Neutrophil (primary cell): ENCODE data around the gene SLC38A4.

ENCODE experiments used
- H3K27ac ChIP-seq: fragments of 200-600 bp; sonication (generic); 2 replicates; pipeline ENCODE4 v1.5.1; 2016; ENCODE audit warnings: mild to moderate bottlenecking, moderate library complexity
- H3K27me3 ChIP-seq: fragments of 200-600 bp; sonication (generic); 2 replicates; pipeline ENCODE4 v1.6.0; 2016; ENCODE audit warnings: mild to moderate bottlenecking
- H3K36me3 ChIP-seq: fragments of 200-600 bp; sonication (generic); 2 replicates; pipeline ENCODE4 v1.5.1; 2017
- H3K4me1 ChIP-seq, 2 experiments: fragments of 200-600 bp in 1 of 2; sonication (generic) in 1 of 2; 1 replicate in 1 of 2; 2 replicates in 1 of 2; pipeline versions ENCODE4 v1.5.1 to v1.6.1; 2013 to 2016; ENCODE audit warnings: low read depth in 1 of 2, low read length in 1 of 2, mild to moderate bottlenecking in 1 of 2, moderate library complexity in 1 of 2; ENCODE audit not compliant: control insufficient read depth in 1 of 2, insufficient read depth in 1 of 2
- H3K4me3 ChIP-seq, 2 experiments: fragments of 200-600 bp in 1 of 2; sonication (generic) in 1 of 2; 1 replicate in 1 of 2; 2 replicates in 1 of 2; pipeline ENCODE4 v1.5.1; 2013 to 2016; ENCODE audit warnings: low read depth in 1 of 2, low read length in 1 of 2, mild to moderate bottlenecking in 1 of 2, moderate library complexity in 1 of 2
- H3K9me3 ChIP-seq: fragments of 200-600 bp; sonication (generic); 2 replicates; pipeline ENCODE4 v1.5.1; 2016
- TF ChIP-seq, protein P1 (sequence below): fragments of 200-600 bp; sonication (generic); IDR thresholded peaks from 2 replicates; pipeline ENCODE4 v1.5.1; 2016; ENCODE audit warnings: antibody characterized with exemption

Gene SLC38A4

DNA sequence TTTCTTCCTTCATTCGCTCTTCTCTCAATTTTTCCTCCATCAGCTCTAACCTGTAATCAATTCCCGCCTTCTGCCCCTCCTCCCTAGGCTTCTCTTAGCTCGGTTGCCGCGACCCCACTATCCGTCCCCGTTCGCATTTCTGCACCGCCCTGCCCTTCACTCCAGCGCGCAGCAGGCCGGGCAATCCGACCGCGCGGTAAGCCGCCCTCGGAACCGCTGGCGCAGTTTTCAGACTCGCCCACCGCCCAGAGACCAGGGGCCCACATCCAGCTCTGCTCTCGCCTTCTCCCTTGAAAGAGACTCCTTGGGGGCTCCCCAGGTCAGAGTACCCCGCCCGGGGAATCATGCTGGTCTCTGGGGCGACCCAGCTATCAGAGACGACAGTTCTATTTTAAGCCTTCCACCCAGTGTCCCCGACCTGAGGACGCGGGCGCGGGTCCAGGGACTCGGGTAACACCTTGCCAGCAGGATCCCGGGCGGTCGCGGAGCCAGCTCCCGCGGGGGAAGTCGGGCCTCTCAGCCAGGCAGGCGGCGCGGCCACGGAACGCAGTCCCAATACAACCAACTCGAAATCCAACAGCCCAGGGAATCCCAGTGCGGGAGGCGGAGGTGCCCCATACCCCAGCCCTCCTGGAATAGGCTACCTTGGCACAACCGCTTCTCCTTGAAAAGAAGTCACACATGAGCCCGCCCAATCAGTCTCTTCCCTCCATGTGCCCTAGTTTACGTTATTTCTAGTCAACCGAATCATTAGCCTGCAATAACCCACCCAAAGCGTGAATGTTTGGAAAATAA, 5.7 kb upstream of the SLC38A4 start:
- H3K4me3 ChIP-seq, result no peak overlapping the region

GRCh38 chr12:46830731-46831334, 5.0 kb upstream of the SLC38A4 start:
- H3K4me1 ChIP-seq, result no peaks in the 10 kb centered on the region
- peaks cover 80% of the 10 kb centered on the region for H3K27me3 ChIP-seq
- TF ChIP-seq, protein P1, sequence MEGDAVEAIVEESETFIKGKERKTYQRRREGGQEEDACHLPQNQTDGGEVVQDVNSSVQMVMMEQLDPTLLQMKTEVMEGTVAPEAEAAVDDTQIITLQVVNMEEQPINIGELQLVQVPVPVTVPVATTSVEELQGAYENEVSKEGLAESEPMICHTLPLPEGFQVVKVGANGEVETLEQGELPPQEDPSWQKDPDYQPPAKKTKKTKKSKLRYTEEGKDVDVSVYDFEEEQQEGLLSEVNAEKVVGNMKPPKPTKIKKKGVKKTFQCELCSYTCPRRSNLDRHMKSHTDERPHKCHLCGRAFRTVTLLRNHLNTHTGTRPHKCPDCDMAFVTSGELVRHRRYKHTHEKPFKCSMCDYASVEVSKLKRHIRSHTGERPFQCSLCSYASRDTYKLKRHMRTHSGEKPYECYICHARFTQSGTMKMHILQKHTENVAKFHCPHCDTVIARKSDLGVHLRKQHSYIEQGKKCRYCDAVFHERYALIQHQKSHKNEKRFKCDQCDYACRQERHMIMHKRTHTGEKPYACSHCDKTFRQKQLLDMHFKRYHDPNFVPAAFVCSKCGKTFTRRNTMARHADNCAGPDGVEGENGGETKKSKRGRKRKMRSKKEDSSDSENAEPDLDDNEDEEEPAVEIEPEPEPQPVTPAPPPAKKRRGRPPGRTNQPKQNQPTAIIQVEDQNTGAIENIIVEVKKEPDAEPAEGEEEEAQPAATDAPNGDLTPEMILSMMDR, result no peak
- H3K4me3 ChIP-seq, result no peak overlapping the region
- no peaks in the 10 kb centered on the region for H3K9me3 ChIP-seq
- H3K27ac ChIP-seq, result no peak overlapping the region
- no peaks in the 10 kb centered on the region for H3K36me3 ChIP-seq

More for the DNA sequence above, 5.7 kb upstream of the SLC38A4 start:
- no peaks in the 10 kb centered on the region for H3K9me3 ChIP-seq
- H3K27ac ChIP-seq, result no peak overlapping the region
- TF ChIP-seq, protein P1, result no peak
- no peaks in the 10 kb centered on the region for H3K4me1 ChIP-seq
- H3K27me3 ChIP-seq, result peaks cover 73% of the 10 kb centered on the region
- H3K36me3 ChIP-seq, result no peaks in the 10 kb centered on the region

- TF ChIP-seq, protein P1, result no peak
- Histone ChIP-seq H3K9me3 (no peaks in the 10 kb centered on the region), H3K27me3 (peaks cover 66% of the 10 kb centered on the region), H3K36me3 (no peaks in the 10 kb centered on the region), H3K4me1 (no peaks in the 10 kb centered on the region), H3K27ac (no peak overlapping the region), H3K4me3 (no peak overlapping the region)
These were observed 1.1 kb downstream of the SLC38A4 start for GRCh38 chr12:46824709-46825108.

- H3K27me3 ChIP-seq, result peaks cover 5% of the 10 kb centered on the region
- H3K36me3 ChIP-seq, result no peaks in the 10 kb centered on the region
These were observed 7.2 kb downstream of the SLC38A4 start for GRCh38 chr12:46818642-46819041.

GRCh38 chr12:46815809-46816208, 10.0 kb downstream of the SLC38A4 start:
- Histone ChIP-seq H3K27me3 (no peaks in the 10 kb centered on the region), H3K9me3 (no peaks in the 10 kb centered on the region), H3K4me1 (no peaks in the 10 kb centered on the region), H3K27ac (no peak overlapping the region), H3K36me3 (no peaks in the 10 kb centered on the region), H3K4me3 (no peak overlapping the region)
- TF ChIP-seq, protein P1, result no peak

More at GRCh38 chr12:46818642-46819041, 7.2 kb downstream of the SLC38A4 start:
- H3K9me3 ChIP-seq, result no peaks in the 10 kb centered on the region
- TF ChIP-seq, protein P1, result no peak
- no peak overlapping the region for H3K27ac ChIP-seq
- no peaks in the 10 kb centered on the region for H3K4me1 ChIP-seq
- H3K4me3 ChIP-seq, result no peak overlapping the region
